Hepatocyte (in vitro differentiated cells): Measurements from ENCODE around the gene ARSI. TPM values are rescaled to one million over a fixed set of nuclear protein-coding genes. Genes with fewer than 3 reads are reported as not detected.

Experiments used
- DNase-seq: peaks from one replicate; pipeline ENCODE4 v3.0.0-alpha.2; 2016; ENCODE audit warnings: low spot score
- H2AFZ ChIP-seq: fragments of 200-600 bp; sonication (generic); 2 replicates; pipeline ENCODE4 v1.6.0; 2016; ENCODE audit warnings: antibody characterized with exemption, mild to moderate bottlenecking
- H3K27ac ChIP-seq: fragments of 200-600 bp; sonication (generic); 2 replicates; pipeline ENCODE4 v1.5.1; 2016; ENCODE audit warnings: mild to moderate bottlenecking
- H3K27me3 ChIP-seq: fragments of 200-600 bp; sonication (generic); 2 replicates; pipeline ENCODE4 v1.6.1; 2016
- H3K36me3 ChIP-seq: fragments of 200-600 bp; sonication (generic); replicated peaks from 2 replicates; pipeline ENCODE4 v1.5.1; 2016; ENCODE audit warnings: low read depth; ENCODE audit not compliant: insufficient read depth
- H3K4me1 ChIP-seq: fragments of 200-600 bp; sonication (generic); 2 replicates; pipeline ENCODE4 v1.5.1; 2016; ENCODE audit warnings: mild to moderate bottlenecking, moderate library complexity; ENCODE audit not compliant: insufficient read depth
- H3K4me2 ChIP-seq: fragments of 200-600 bp; sonication (generic); 2 replicates; pipeline ENCODE4 v1.6.0; 2016
- H3K4me3 ChIP-seq: fragments of 200-600 bp; sonication (generic); 2 replicates; pipeline ENCODE4 v1.5.1; 2016; ENCODE audit warnings: mild to moderate bottlenecking
- H3K79me2 ChIP-seq: fragments of 200-600 bp; sonication (generic); 2 replicates; pipeline ENCODE4 v1.6.0; 2017; ENCODE audit warnings: mild to moderate bottlenecking
- H3K9me2 ChIP-seq: fragments of 200-600 bp; sonication (generic); replicated peaks from 2 replicates; pipeline ENCODE4 v1.6.0; 2017; ENCODE audit warnings: mild to moderate bottlenecking; ENCODE audit not compliant: insufficient read depth
- H3K9me3 ChIP-seq: fragments of 200-600 bp; sonication (generic); 2 replicates; pipeline ENCODE4 v1.5.1; 2016; ENCODE audit warnings: low read depth, mild to moderate bottlenecking
- H4K20me1 ChIP-seq: fragments of 200-600 bp; sonication (generic); 2 replicates; pipeline ENCODE4 v1.6.0; 2016; ENCODE audit warnings: mild to moderate bottlenecking; ENCODE audit not compliant: insufficient read depth, poor library complexity, severe bottlenecking
- CTCF ChIP-seq: fragments of 200-600 bp; sonication (generic); IDR thresholded peaks from 2 replicates; pipeline ENCODE4 v1.5.1; 2016; ENCODE audit warnings: antibody characterized with exemption, mild to moderate bottlenecking; ENCODE audit not compliant: poor library complexity
- EZH2 ChIP-seq: fragments of 200-600 bp; sonication (generic); IDR thresholded peaks from 2 replicates; pipeline ENCODE4 v1.6.1; 2016; ENCODE audit warnings: antibody characterized with exemption, mild to moderate bottlenecking, borderline replicate concordance
- EZH2phosphoT487 ChIP-seq: fragments of 200-600 bp; sonication (generic); IDR thresholded peaks from one replicate; pipeline ENCODE4 v1.6.1; 2018; ENCODE audit warnings: antibody characterized with exemption, mild to moderate bottlenecking, low read depth, moderate library complexity; ENCODE audit not compliant: unreplicated experiment, severe bottlenecking
- WGBS: methylation state at CpG from one replicate; pipeline ENCODE4 v1.1.6; 2016; ENCODE audit warnings: low lambda C conversion rate; ENCODE audit errors: missing lambda C conversion rate; 5-methylcytosine and 5-hydroxymethylcytosine counted together
- polyA plus RNA-seq: library from polyadenylated mRNA; unstranded; fragments of >200 nt; fragmentation: Nextera tagmentation; extraction: Ambion mirVana; gene quantifications from 2 replicates; pipeline ENCODE4 v1.2.1, GENCODE V29; 2016
- total RNA-seq: library from RNA; depleted of rRNA; stranded (reverse); fragments of >200 nt; gene quantifications from 2 replicates; pipeline ENCODE4 v1.2.3, GENCODE V29; 2014

The ARSI gene
- total and polyA plus RNA-seq, 2 experiments from 2014 or later = 27.1 to 27.9 TPM

DNA sequence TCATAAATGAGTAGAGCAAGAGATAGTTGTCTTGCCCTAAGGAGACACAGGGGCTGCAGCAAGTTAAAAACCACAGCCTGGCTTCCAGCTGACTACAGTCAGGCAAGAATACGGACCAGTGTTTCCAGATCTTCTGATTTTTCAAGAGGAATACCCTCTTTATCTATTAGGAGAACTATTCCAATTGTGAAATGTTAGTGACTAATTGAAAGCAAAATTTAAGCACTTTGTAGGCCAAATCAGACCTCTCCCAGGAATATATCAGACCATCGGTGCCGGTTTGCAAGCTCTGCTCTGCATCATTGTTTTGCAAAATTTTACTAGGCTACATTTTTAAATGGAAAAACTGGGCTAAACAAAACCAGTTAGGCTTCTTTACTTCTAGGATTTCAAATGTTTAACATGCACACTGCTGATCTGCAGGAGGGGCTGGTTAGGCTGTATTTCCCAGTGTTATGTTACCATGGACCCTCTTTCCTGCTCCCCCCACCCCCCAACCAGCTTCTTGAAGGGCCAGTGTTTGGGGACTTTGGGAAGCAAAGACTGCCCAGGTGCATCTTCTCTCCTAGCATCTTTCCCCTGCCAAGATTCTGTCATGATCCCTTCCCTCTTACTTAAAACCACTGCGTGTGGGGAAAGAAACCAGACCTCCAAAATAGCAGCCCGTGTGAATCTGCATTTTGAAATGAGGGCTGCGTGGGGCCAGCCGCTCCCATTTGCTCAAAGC, 1.1 kb upstream of the ARSI start:
- Histone ChIP-seq H3K79me2 (no peaks in the 10 kb centered on the region), H2AFZ (no peak overlapping the region), H3K4me1 (peaks cover 17% of the 10 kb centered on the region), H3K9me2 (no peaks in the 10 kb centered on the region), H3K27me3 (no peaks in the 10 kb centered on the region), H3K4me2 (peak overlapping the region; percentile 88), H4K20me1 (no peaks in the 10 kb centered on the region), H3K4me3 (no peak overlapping the region), H3K36me3 (no peaks in the 10 kb centered on the region), H3K27ac (peak overlapping the region; percentile 91), H3K9me3 (no peaks in the 10 kb centered on the region)
- TF ChIP-seq EZH2phosphoT487 (no peak), CTCF (no peak), EZH2 (no peak)
- peak; percentile 50 for DNase-seq
- WGBS = 42% methylated on average over 7 of the region's 7 CpGs

GRCh38 chr5:150303070-150303615, 438 bp upstream of the ARSI start:
- Histone ChIP-seq H3K9me3 (no peaks in the 10 kb centered on the region), H3K27me3 (no peaks in the 10 kb centered on the region), H4K20me1 (no peaks in the 10 kb centered on the region), H3K27ac (peak overlapping the region; percentile 91), H3K4me3 (no peak overlapping the region), H3K4me2 (peak overlapping the region; percentile 88), H2AFZ (no peak overlapping the region), H3K4me1 (peaks cover 17% of the 10 kb centered on the region), H3K36me3 (no peaks in the 10 kb centered on the region), H3K79me2 (no peaks in the 10 kb centered on the region), H3K9me2 (no peaks in the 10 kb centered on the region)
- WGBS = 18% methylated on average over 16 of the region's 16 CpGs
- no peak for TF ChIP-seq EZH2phosphoT487
- no peak for TF ChIP-seq EZH2
- no peak for TF ChIP-seq CTCF
- DNase-seq = peak; percentile 28

DNA sequence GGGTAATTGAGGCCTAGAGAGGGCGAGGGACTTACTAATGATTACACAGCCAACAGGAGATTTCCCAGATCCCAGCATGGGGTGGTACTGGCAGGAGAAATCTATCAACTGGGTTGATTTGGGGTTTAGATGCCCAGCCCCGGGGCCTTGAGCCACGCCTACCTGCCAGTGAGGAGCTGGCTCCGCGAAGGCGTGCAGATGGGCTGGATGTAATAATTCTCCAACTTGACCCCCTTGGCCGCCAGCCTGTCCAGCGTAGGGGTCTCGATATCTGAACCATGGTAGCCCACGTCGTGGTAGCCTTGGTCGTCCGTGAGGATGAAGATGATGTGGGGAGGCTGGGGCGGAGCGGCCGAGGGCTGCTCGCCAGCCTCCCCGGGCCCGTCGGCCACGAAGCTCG, 804 bp downstream of the ARSI start:
- Histone ChIP-seq H3K27ac (peak overlapping the region; percentile 91), H3K79me2 (no peaks in the 10 kb centered on the region), H3K27me3 (no peaks in the 10 kb centered on the region), H3K9me3 (no peaks in the 10 kb centered on the region), H3K36me3 (no peaks in the 10 kb centered on the region), H4K20me1 (no peaks in the 10 kb centered on the region), H2AFZ (peak overlapping the region; percentile 65), H3K4me3 (peak overlapping the region; percentile 43), H3K4me2 (peak overlapping the region; percentile 88), H3K9me2 (no peaks in the 10 kb centered on the region), H3K4me1 (peaks cover 17% of the 10 kb centered on the region)
- no peak for TF ChIP-seq EZH2
- TF ChIP-seq CTCF = no peak
- no peak for TF ChIP-seq EZH2phosphoT487
- 28% methylated on average over 22 of the region's 22 CpGs for WGBS
- DNase-seq = no peak
